GM19467 (cell line): ENCODE results near the gene CYB561.

Experiments used
- ATAC-seq: cut with Tn5 transposase; IDR thresholded peaks from one replicate; pipeline ENCODE4 v1.9.1; 2021; ENCODE audit warnings: mild to moderate bottlenecking, moderate library complexity; ENCODE audit not compliant: unreplicated experiment

CYB561 gene

GRCh38 chr17:63418540-63418939, 27.6 kb downstream of the CYB561 start:
- ATAC-seq = no peak

- ATAC-seq = no peak
Measured at GRCh38 chr17:63414222-63414621, 31.9 kb downstream of the CYB561 start.

GRCh38 chr17:63413128-63413527, 33.0 kb downstream of the CYB561 start:
- ATAC-seq = no peak

GRCh38 chr17:63412234-63412633, 33.9 kb downstream of the CYB561 start:
- no peak for ATAC-seq

GRCh38 chr17:63407741-63408330, 38.3 kb downstream of the CYB561 start:
- ATAC-seq = no peak

- peak; percentile 84 for ATAC-seq
Measured at GRCh38 chr17:63406689-63407330, 39.3 kb downstream of the CYB561 start.

GRCh38 chr17:63405741-63406261, 40.3 kb downstream of the CYB561 start:
- ATAC-seq = no peak

GRCh38 chr17:63405020-63405419, 41.1 kb downstream of the CYB561 start:
- no peak for ATAC-seq

GRCh38 chr17:63402431-63403212, 43.5 kb downstream of the CYB561 start:
- ATAC-seq = no peak

GRCh38 chr17:63399856-63400255, 46.2 kb downstream of the CYB561 start:
- ATAC-seq = no peak

GRCh38 chr17:63399316-63399715, 46.8 kb downstream of the CYB561 start:
- ATAC-seq = no peak

GRCh38 chr17:63398680-63399079, 47.4 kb downstream of the CYB561 start:
- ATAC-seq = no peak

GRCh38 chr17:63395075-63395805, 50.9 kb downstream of the CYB561 start:
- ATAC-seq = no peak

- no peak for ATAC-seq
Measured at GRCh38 chr17:63390090-63390489, 56.0 kb downstream of the CYB561 start.

- ATAC-seq = no peak
Measured at GRCh38 chr17:63387656-63388340, 58.3 kb downstream of the CYB561 start.

- ATAC-seq = no peak
Measured at GRCh38 chr17:63382826-63383225, 63.3 kb downstream of the CYB561 start.
